ENCODE data around the gene PXN. TPM values are rescaled to one million over a fixed set of nuclear protein-coding genes. Genes with fewer than 3 reads are reported as not detected.

The PXN gene
- total and polyA plus RNA-seq, 2 of the 13 experiments (the other 11 are each of a cell fraction or from before 2014, with no cell fraction given): 13.6 to 14.2 TPM

- CTCF ChIA-PET (ENCODE audit: low intra/inter-chr PET ratio, low total read pairs): no interaction called here
- Histone ChIP-seq H3K79me2 (ENCODE audit: insufficient read depth, low read length) (peaks cover 2% of the 10 kb centered on the region), H3K36me3 (replicated peaks in 1 of 2; ENCODE audit: control insufficient read depth in 1 of 2, insufficient read depth in 2 of 2, low read length in 2 of 2) (peaks cover 15 to 29% of the 10 kb centered on the region in 2 experiments), H3K27me3 (ENCODE audit: control insufficient read depth in 1 of 2, insufficient read depth in 2 of 2, low read length in 2 of 2) (no peaks in the 10 kb centered on the region), H3K9ac (ENCODE audit: insufficient read depth, low read depth, low read length) (no peak overlapping the region), H3K27ac (ENCODE audit: extremely low read length, insufficient read depth, low read length) (no peak overlapping the region), H3K9me3 (ENCODE audit: low read length) (no peaks in the 10 kb centered on the region), H3K4me3 (replicated peaks in 1 of 3; ENCODE audit: insufficient read depth in 1 of 3, low read depth in 2 of 3, low read length in 3 of 3) (no peak overlapping the region), H4K20me1 (ENCODE audit: insufficient read depth, low read length) (no peaks in the 10 kb centered on the region), H3K4me1 (ENCODE audit: insufficient read depth, low read length) (peaks cover 77% of the 10 kb centered on the region), H2AFZ (ENCODE audit: low read length) (no peak overlapping the region), H3K4me2 (ENCODE audit: low read depth, low read length) (no peak overlapping the region)
- in situ Hi-C loops (cut with HindIII; ENCODE audit: extremely low pct_ligation_motif_present, low pct_unique_long_range_greater_than_20kb): no loop called here
- FAIRE-seq: no peak
- intact Hi-C loops (cut with micrococcal nuclease; ENCODE audit: unreplicated experiment): no loop called here
- TF ChIP-seq SIN3A (IDR thresholded peaks at IDR 0.05; ENCODE audit: borderline replicate concordance, low read depth, low read length): no peak
- TF ChIP-seq DNMT3B (CRISPR knock-in tag; conservative IDR thresholded peaks at IDR 0.05): no peak
- TF ChIP-seq MIER3 (CRISPR knock-in tag; IDR thresholded peaks at IDR 0.05; ENCODE audit: borderline replicate concordance): no peak
- TF ChIP-seq KDM5A (IDR thresholded peaks at IDR 0.05; ENCODE audit: borderline replicate concordance, low read length): no peak
- no peak for TF ChIP-seq TARDBP (CRISPR knock-in tag; IDR thresholded peaks at IDR 0.05)
- no peak for TF ChIP-seq ZBTB20 (CRISPR knock-in tag; IDR thresholded peaks at IDR 0.05; ENCODE audit: borderline replicate concordance, low read depth)
- TF ChIP-seq, protein P1, sequence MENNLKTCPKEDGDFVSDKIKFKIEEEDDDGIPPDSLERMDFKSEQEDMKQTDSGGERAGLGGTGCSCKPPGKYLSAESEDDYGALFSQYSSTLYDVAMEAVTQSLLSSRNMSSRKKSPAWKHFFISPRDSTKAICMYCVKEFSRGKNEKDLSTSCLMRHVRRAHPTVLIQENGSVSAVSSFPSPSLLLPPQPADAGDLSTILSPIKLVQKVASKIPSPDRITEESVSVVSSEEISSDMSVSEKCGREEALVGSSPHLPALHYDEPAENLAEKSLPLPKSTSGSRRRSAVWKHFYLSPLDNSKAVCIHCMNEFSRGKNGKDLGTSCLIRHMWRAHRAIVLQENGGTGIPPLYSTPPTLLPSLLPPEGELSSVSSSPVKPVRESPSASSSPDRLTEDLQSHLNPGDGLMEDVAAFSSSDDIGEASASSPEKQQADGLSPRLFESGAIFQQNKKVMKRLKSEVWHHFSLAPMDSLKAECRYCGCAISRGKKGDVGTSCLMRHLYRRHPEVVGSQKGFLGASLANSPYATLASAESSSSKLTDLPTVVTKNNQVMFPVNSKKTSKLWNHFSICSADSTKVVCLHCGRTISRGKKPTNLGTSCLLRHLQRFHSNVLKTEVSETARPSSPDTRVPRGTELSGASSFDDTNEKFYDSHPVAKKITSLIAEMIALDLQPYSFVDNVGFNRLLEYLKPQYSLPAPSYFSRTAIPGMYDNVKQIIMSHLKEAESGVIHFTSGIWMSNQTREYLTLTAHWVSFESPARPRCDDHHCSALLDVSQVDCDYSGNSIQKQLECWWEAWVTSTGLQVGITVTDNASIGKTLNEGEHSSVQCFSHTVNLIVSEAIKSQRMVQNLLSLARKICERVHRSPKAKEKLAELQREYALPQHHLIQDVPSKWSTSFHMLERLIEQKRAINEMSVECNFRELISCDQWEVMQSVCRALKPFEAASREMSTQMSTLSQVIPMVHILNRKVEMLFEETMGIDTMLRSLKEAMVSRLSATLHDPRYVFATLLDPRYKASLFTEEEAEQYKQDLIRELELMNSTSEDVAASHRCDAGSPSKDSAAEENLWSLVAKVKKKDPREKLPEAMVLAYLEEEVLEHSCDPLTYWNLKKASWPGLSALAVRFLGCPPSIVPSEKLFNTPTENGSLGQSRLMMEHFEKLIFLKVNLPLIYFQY (CRISPR knock-in tag; IDR thresholded peaks at IDR 0.05; ENCODE audit: borderline replicate concordance): no peak
- no peak for DNase-seq (ENCODE audit: low spot score)
- WGBS (ENCODE audit: low lambda C conversion rate): 90% methylated on average over 16 of the region's 25 CpGs
- BruUV-seq (replicated peaks): no TSS peak
- no peak for ATAC-seq
- POLR2A ChIA-PET: interaction anchor here (1.2 to 8.7 kb wide), 3 partner anchors 22 to 66 kb away, joined by 3 to 461 read pairs (median 378); partner anchors contain the start of genes PXN, RNU4-1, RNU4-2 and RPLP0
Measured at GRCh38 chr12:120224304-120225199, 41.0 kb downstream of the PXN start.

All from HepG2 (cell line).